Right ventricle myocardium inferior (tissue), 1 donor: ENCODE results near the gene UBE2A. TPM values are rescaled to one million over a fixed set of nuclear protein-coding genes. Genes with fewer than 3 reads are reported as not detected.

Source experiments
- ATAC-seq: fragments of 200-7000 bp; cut with Tn5 transposase; one replicate; pipeline ENCODE4 v1.9.1; 2020; ENCODE audit warnings: mild to moderate bottlenecking, moderate library complexity
- DNase-seq: peaks from one replicate; pipeline ENCODE4 v3.0.0; 2021; ENCODE audit errors: missing footprints
- intact Hi-C: fragments of 100-400 bp; cut with DNase I; formaldehyde crosslinking; loops from one replicate; pipeline ENCODE4 v1.11.0; 2022
- total RNA-seq: library from RNA; stranded (reverse); fragmentation: NEBNext Ultra II Directional; extraction: Animal tissue kit (Norgen Biotek cat#: 25700); gene quantifications from one replicate; pipeline ENCODE4 v1.2.1, GENCODE V29; 2021
- donor health status: DM: no; HTN: yes; CAD: no; lungs with severe emphysema.

Gene UBE2A
- total RNA-seq, 1 donor from 2014 or later, result 66.3 TPM

- DNase-seq (no peak), ATAC-seq (peak; percentile 65)
- intact Hi-C loops, result loop anchor here (1.0 to 10.0 kb wide), 4 partner anchors 82 to 186 kb away; partner anchors contain the start of gene RPL39
These were observed 31.3 kb downstream of the UBE2A start for GRCh38 chrX:119605464-119606279.

GRCh38 chrX:119606280-119607017 lies 32.1 kb downstream of the UBE2A start, which contains the start of gene NKRF:
TSS of gene NKRF (minus strand) at chrX:119606424.
- ATAC-seq (peak; percentile 96), DNase-seq (peak; percentile 97)
- intact Hi-C loops, result loop anchor here (1.0 to 10.0 kb wide), 4 partner anchors 81 to 185 kb away; partner anchors contain the start of gene RPL39

GRCh38 chrX:119607018-119607389 lies 32.6 kb downstream of the UBE2A start:
- ATAC-seq (no peak), DNase-seq (no peak)
- intact Hi-C loops, result loop anchor here (5.0 to 10.0 kb wide), 3 partner anchors 80 to 125 kb away; no protein-coding TSS in a partner anchor

GRCh38 chrX:119614776-119615175 lies 40.4 kb downstream of the UBE2A start:
- DNase-seq (no peak), ATAC-seq (no peak)
- intact Hi-C loops, result no loop called here

- intact Hi-C loops, result no loop called here
- ATAC-seq (no peak), DNase-seq (no peak)
These were observed 43.3 kb downstream of the UBE2A start for GRCh38 chrX:119617517-119618164.

GRCh38 chrX:119618439-119618838 lies 44.1 kb downstream of the UBE2A start:
- intact Hi-C loops, result no loop called here
- no peak for ATAC-seq
- DNase-seq, result peak; percentile 66

GRCh38 chrX:119622356-119623232 lies 48.2 kb downstream of the UBE2A start:
- peak; percentile 69 for ATAC-seq
- intact Hi-C loops, result no loop called here
- no peak for DNase-seq

GRCh38 chrX:119624417-119624816 lies 50.1 kb downstream of the UBE2A start:
- DNase-seq (no peak), ATAC-seq (no peak)
- intact Hi-C loops, result no loop called here

- intact Hi-C loops, result no loop called here
- ATAC-seq (no peak), DNase-seq (no peak)
These were observed 50.7 kb downstream of the UBE2A start for GRCh38 chrX:119624951-119625668.

- DNase-seq, result no peak
- no peak for ATAC-seq
- intact Hi-C loops, result no loop called here
These were observed 51.5 kb downstream of the UBE2A start for GRCh38 chrX:119625843-119626242.

Other genes starting within 250 kb of the UBE2A start
- gene SLC25A43, start 175.2 kb upstream of the UBE2A start, total RNA-seq, result 2.2 TPM
- 168 TPM for gene SLC25A5, start 106.1 kb upstream of the UBE2A start, total RNA-seq
- 12.6 TPM for gene STEEP1, start 9.2 kb upstream of the UBE2A start, total RNA-seq
- 4.2 TPM for gene NKRF, start 31.9 kb downstream of the UBE2A start, total RNA-seq
- gene SEPTIN6, start 118.6 kb downstream of the UBE2A start, total RNA-seq, result 10.1 TPM
- gene SOWAHD, start 184.0 kb downstream of the UBE2A start, total RNA-seq, result 0.41 TPM
- gene RPL39, start 217.1 kb downstream of the UBE2A start, total RNA-seq, result 1,140 TPM